Endothelial cell (in vitro differentiated cells): Measurements from ENCODE around the gene SCRN3. TPM values are rescaled to one million over a fixed set of nuclear protein-coding genes. Genes with fewer than 3 reads are reported as not detected.

Source experiments
- DNase-seq: peaks from one replicate; pipeline ENCODE4 v3.0.0; 2021; ENCODE audit warnings: low spot score
- H3K27ac Mint-ChIP-seq: one replicate; pipeline ENCODE4 v1.8.0; 2021; ENCODE audit warnings: mixed read lengths, inconsistent platforms; ENCODE audit not compliant: unreplicated experiment
- H3K27me3 Mint-ChIP-seq: one replicate; pipeline ENCODE4 v1.8.0; 2021; ENCODE audit warnings: mild to moderate bottlenecking, moderate library complexity, mixed read lengths, inconsistent platforms; ENCODE audit not compliant: unreplicated experiment
- H3K36me3 Mint-ChIP-seq: one replicate; pipeline ENCODE4 v1.8.0; 2021; ENCODE audit warnings: mild to moderate bottlenecking, low read depth, mixed read lengths, inconsistent platforms; ENCODE audit not compliant: unreplicated experiment
- H3K4me1 Mint-ChIP-seq: one replicate; pipeline ENCODE4 v1.8.0; 2021; ENCODE audit warnings: mild to moderate bottlenecking, mixed read lengths, inconsistent platforms; ENCODE audit not compliant: unreplicated experiment
- H3K4me3 Mint-ChIP-seq: one replicate; pipeline ENCODE4 v1.8.0; 2021; ENCODE audit warnings: mild to moderate bottlenecking, mixed read lengths, inconsistent platforms; ENCODE audit not compliant: unreplicated experiment
- H3K9me3 Mint-ChIP-seq: one replicate; pipeline ENCODE4 v1.8.0; 2021; ENCODE audit warnings: mixed read lengths, inconsistent platforms; ENCODE audit not compliant: unreplicated experiment
- total RNA-seq: library from RNA; stranded (reverse); fragmentation: NEBNext Ultra II Directional; extraction: Animal tissue kit (Norgen Biotek cat#: 25700); gene quantifications from one replicate; pipeline ENCODE4 v1.2.1, GENCODE V29; 2021; ENCODE audit not compliant: unreplicated experiment
- TF ChIP-seq, protein P1 (sequence below): fragments of 200-600 bp; sonication (generic); IDR thresholded peaks from one replicate; pipeline ENCODE4 v1.5.0; 2021; ENCODE audit warnings: antibody characterized with exemption; ENCODE audit not compliant: unreplicated experiment

SCRN3 gene
- total RNA-seq, 1 donor from 2014 or later = 21.1 TPM

DNA sequence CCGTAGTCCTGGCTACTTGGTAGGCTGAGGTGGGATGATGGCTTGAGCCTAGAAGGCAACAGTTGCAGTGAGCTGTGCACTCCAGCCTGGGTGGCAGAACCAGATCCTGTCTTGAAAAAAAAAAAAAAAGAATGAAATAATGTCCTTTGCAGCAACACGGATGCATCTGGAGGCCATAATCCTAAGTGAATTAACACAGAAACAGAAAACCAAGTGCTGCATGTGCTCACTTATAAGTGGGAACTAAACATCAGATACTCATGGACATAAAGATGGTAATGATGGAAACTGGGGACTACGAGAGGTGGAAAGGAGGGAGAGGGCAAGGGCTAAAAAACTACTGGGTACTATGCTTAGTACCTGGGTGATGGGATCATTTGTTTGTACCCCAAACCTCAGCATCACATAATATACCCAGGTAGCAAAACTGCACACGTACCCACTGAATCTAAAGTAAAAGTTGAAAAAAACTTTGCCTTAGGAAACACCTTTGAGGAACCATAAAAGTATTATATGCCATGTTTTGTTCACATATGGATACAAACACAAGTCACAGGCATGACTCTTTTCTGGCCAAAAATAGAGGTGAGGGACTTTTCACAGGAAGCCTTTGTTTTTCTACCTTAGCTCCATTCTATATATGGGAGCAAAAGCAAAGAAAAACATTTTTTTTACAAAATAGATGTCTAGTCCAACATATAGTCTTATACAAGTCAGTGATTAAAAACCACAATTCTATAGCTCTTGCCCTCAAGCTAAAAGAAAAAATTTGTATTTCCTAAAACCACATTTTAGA is 54.7 kb downstream of the SCRN3 start:
- Mint-ChIP-seq H3K9me3 (no peaks in the 10 kb centered on the region), H3K36me3 (no peaks in the 10 kb centered on the region), H3K27me3 (peaks cover 1% of the 10 kb centered on the region), H3K4me3 (no peak overlapping the region), H3K4me1 (peaks cover 4% of the 10 kb centered on the region), H3K27ac (no peak overlapping the region)
- DNase-seq = no peak
- TF ChIP-seq, protein P1, sequence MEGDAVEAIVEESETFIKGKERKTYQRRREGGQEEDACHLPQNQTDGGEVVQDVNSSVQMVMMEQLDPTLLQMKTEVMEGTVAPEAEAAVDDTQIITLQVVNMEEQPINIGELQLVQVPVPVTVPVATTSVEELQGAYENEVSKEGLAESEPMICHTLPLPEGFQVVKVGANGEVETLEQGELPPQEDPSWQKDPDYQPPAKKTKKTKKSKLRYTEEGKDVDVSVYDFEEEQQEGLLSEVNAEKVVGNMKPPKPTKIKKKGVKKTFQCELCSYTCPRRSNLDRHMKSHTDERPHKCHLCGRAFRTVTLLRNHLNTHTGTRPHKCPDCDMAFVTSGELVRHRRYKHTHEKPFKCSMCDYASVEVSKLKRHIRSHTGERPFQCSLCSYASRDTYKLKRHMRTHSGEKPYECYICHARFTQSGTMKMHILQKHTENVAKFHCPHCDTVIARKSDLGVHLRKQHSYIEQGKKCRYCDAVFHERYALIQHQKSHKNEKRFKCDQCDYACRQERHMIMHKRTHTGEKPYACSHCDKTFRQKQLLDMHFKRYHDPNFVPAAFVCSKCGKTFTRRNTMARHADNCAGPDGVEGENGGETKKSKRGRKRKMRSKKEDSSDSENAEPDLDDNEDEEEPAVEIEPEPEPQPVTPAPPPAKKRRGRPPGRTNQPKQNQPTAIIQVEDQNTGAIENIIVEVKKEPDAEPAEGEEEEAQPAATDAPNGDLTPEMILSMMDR = no peak

- Mint-ChIP-seq H3K27ac (no peak overlapping the region), H3K4me3 (no peak overlapping the region), H3K27me3 (peaks cover 1% of the 10 kb centered on the region), H3K36me3 (no peaks in the 10 kb centered on the region), H3K9me3 (no peaks in the 10 kb centered on the region), H3K4me1 (peaks cover 6% of the 10 kb centered on the region)
- no peak for DNase-seq
- TF ChIP-seq, protein P1 = no peak
These were observed 59.0 kb downstream of the SCRN3 start for GRCh38 chr2:174454566-174454965.

GRCh38 chr2:174461221-174461620 is 65.7 kb downstream of the SCRN3 start:
- no peak overlapping the region for H3K27ac Mint-ChIP-seq
- H3K36me3 Mint-ChIP-seq = no peaks in the 10 kb centered on the region
- no peaks in the 10 kb centered on the region for H3K9me3 Mint-ChIP-seq
- peaks cover 3% of the 10 kb centered on the region for H3K4me1 Mint-ChIP-seq
- TF ChIP-seq, protein P1 = no peak
- no peaks in the 10 kb centered on the region for H3K27me3 Mint-ChIP-seq
- H3K4me3 Mint-ChIP-seq = no peak overlapping the region
- DNase-seq = no peak

- H3K4me1 Mint-ChIP-seq = peaks cover 3% of the 10 kb centered on the region
- no peak for DNase-seq
These were observed 69.8 kb downstream of the SCRN3 start for GRCh38 chr2:174465327-174465726.

GRCh38 chr2:174473796-174474195 is 78.3 kb downstream of the SCRN3 start:
- H3K4me1 Mint-ChIP-seq = no peaks in the 10 kb centered on the region
- H3K27ac Mint-ChIP-seq = no peak overlapping the region
- no peaks in the 10 kb centered on the region for H3K9me3 Mint-ChIP-seq
- DNase-seq = no peak
- no peaks in the 10 kb centered on the region for H3K36me3 Mint-ChIP-seq
- no peaks in the 10 kb centered on the region for H3K27me3 Mint-ChIP-seq
- no peak overlapping the region for H3K4me3 Mint-ChIP-seq
- TF ChIP-seq, protein P1 = no peak

More at GRCh38 chr2:174465327-174465726, 69.8 kb downstream of the SCRN3 start:
- TF ChIP-seq, protein P1 = no peak
- Mint-ChIP-seq H3K27ac (no peak overlapping the region), H3K27me3 (no peaks in the 10 kb centered on the region), H3K4me3 (no peak overlapping the region), H3K9me3 (no peaks in the 10 kb centered on the region), H3K36me3 (no peaks in the 10 kb centered on the region)
